GM23338 (cell line): ENCODE data around the gene CMSS1.

Experiments used
- CREB1 ChIP-seq: fragments of 250-450 bp; sonication (Bioruptor Pico); IDR thresholded peaks from 2 replicates; pipeline ENCODE4 v1.5.0; 2020; ENCODE audit warnings: low read depth, mild to moderate bottlenecking, moderate library complexity
- CTCF ChIP-seq, 2 experiments: fragments of 200-600 bp in 1 of 2; sonication (generic) in 1 of 2; conservative IDR thresholded peaks; 2 replicates each; pipeline versions ENCODE4 v1.5.1 to v1.6.1; 2016 to 2017; ENCODE audit warnings: antibody characterized with exemption in 2 of 2, low read depth in 2 of 2, mild to moderate bottlenecking in 2 of 2, moderate library complexity in 1 of 2
- ETS1 ChIP-seq: IDR thresholded peaks from 2 replicates; pipeline ENCODE4 v1.6.1; 2016; ENCODE audit warnings: antibody characterized with exemption
- EZH2 ChIP-seq: fragments of 200-600 bp; sonication (generic); IDR thresholded peaks from one replicate; pipeline ENCODE4 v1.8.0; 2017; ENCODE audit warnings: antibody characterized with exemption, mild to moderate bottlenecking, low read depth; ENCODE audit not compliant: unreplicated experiment
- EZH2phosphoT487 ChIP-seq: fragments of 200-600 bp; sonication (generic); IDR thresholded peaks from one replicate; pipeline ENCODE4 v1.8.1; 2018; ENCODE audit warnings: antibody characterized with exemption; ENCODE audit not compliant: unreplicated experiment
- JUNB ChIP-seq: IDR thresholded peaks from one replicate; pipeline ENCODE4 v1.6.1; 2016; ENCODE audit warnings: antibody characterized with exemption; ENCODE audit not compliant: unreplicated experiment
- NANOG ChIP-seq: IDR thresholded peaks from 2 replicates; pipeline ENCODE4 v1.6.1; 2016; ENCODE audit warnings: antibody characterized with exemption, borderline replicate concordance
- POLR2AphosphoS5 ChIP-seq: IDR thresholded peaks from 2 replicates; pipeline ENCODE4 v1.6.1; 2016; ENCODE audit warnings: antibody characterized with exemption, low read depth
- REST ChIP-seq: IDR thresholded peaks from one replicate; pipeline ENCODE4 v1.6.1; 2018; ENCODE audit warnings: antibody characterized with exemption; ENCODE audit not compliant: unreplicated experiment
- STAT1 ChIP-seq: IDR thresholded peaks from one replicate; pipeline ENCODE4 v1.6.1; 2016; ENCODE audit warnings: antibody characterized with exemption; ENCODE audit not compliant: unreplicated experiment
- ZNF114 ChIP-seq: fragments of 250-450 bp; sonication (Bioruptor Pico); IDR thresholded peaks from 2 replicates; pipeline ENCODE4 v1.5.0; 2020; ENCODE audit warnings: mild to moderate bottlenecking, moderate library complexity
- ZNF331 ChIP-seq: fragments of 250-450 bp; sonication (Bioruptor Pico); IDR thresholded peaks from 2 replicates; pipeline ENCODE4 v1.5.0; 2020; ENCODE audit warnings: low read depth, mild to moderate bottlenecking, moderate library complexity

DNA sequence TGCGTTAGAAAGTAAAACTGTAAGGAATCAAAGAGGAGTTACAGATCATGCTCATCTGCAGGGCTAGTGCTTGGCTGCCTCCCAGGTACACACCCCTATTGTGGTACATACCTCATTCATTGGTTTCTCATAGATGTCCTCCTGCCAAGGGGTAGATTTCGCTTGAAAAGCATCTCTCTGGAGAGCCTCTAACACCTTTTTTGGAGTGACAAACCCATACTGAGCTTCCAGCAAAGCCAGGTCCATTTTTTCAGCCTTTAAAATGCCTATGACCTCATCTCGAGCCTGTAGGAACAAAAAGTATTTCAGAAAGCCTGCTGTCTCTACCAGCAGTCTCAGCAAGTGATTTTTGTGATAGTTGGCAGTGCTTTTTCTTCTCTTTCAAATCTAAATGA is 112.1 kb downstream of the CMSS1 start:
- TF ChIP-seq CTCF (conservative IDR thresholded peaks at IDR 0.05; ENCODE audit: low read depth in 2 of 2) (no peak), REST (no peak), CREB1 (no peak), POLR2AphosphoS5 (no peak), JUNB (no peak), EZH2 (no peak), EZH2phosphoT487 (no peak), NANOG (no peak), ETS1 (no peak), ZNF114 (CRISPR knock-in tag) (no peak), ZNF331 (CRISPR knock-in tag) (no peak), STAT1 (no peak)
